LNCaP clone FGC (cell line): Measurements from ENCODE around the gene FNDC7.
"Not testable (repeated sequence)": the region's sequence is repeated elsewhere in the genome, so short reads cannot be mapped to it uniquely, and the experiment has no call there.

Experiments used
- DNase-seq: peaks from one replicate; pipeline ENCODE4 v3.0.0-alpha.2; 2011; ENCODE audit warnings: low read depth
- H3K4me3 ChIP-seq: 2 replicates; pipeline ENCODE4 v1.5.1; 2011; ENCODE audit warnings: mild to moderate bottlenecking, low read depth, low read length, control low read depth
- TF ChIP-seq, protein P1 (sequence below): IDR thresholded peaks from 2 replicates; pipeline ENCODE4 v1.5.1; 2012; ENCODE audit warnings: mild to moderate bottlenecking; ENCODE audit not compliant: control insufficient read depth, insufficient read depth; ENCODE audit errors: extremely low read depth

Gene FNDC7

DNA sequence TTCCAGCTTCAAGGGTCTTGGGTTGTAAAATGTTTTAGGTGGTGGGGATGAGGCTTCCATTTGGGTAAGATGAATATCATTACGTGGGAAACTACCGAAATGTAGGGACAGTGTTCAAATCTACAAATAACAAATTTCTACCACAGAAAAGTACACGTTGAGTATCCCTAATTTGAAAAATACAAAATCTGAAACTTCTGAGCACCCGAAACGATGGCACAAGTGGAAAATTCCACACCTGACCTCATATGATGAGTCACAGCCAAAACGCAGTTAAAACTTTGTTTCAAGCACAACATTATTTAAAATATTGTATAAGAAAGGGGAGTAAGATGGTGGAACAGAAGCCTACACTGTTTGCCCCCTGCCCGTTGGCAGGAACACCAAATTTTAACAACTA, 43.0 kb upstream of the FNDC7 start:
- no peak for DNase-seq
- TF ChIP-seq, protein P1, sequence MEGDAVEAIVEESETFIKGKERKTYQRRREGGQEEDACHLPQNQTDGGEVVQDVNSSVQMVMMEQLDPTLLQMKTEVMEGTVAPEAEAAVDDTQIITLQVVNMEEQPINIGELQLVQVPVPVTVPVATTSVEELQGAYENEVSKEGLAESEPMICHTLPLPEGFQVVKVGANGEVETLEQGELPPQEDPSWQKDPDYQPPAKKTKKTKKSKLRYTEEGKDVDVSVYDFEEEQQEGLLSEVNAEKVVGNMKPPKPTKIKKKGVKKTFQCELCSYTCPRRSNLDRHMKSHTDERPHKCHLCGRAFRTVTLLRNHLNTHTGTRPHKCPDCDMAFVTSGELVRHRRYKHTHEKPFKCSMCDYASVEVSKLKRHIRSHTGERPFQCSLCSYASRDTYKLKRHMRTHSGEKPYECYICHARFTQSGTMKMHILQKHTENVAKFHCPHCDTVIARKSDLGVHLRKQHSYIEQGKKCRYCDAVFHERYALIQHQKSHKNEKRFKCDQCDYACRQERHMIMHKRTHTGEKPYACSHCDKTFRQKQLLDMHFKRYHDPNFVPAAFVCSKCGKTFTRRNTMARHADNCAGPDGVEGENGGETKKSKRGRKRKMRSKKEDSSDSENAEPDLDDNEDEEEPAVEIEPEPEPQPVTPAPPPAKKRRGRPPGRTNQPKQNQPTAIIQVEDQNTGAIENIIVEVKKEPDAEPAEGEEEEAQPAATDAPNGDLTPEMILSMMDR, result no peak
- H3K4me3 ChIP-seq, result no peak overlapping the region

GRCh38 chr1:108670131-108670773, 42.5 kb upstream of the FNDC7 start:
- H3K4me3 ChIP-seq, result no peak overlapping the region
- DNase-seq, result no peak
- TF ChIP-seq, protein P1, result no peak

DNA sequence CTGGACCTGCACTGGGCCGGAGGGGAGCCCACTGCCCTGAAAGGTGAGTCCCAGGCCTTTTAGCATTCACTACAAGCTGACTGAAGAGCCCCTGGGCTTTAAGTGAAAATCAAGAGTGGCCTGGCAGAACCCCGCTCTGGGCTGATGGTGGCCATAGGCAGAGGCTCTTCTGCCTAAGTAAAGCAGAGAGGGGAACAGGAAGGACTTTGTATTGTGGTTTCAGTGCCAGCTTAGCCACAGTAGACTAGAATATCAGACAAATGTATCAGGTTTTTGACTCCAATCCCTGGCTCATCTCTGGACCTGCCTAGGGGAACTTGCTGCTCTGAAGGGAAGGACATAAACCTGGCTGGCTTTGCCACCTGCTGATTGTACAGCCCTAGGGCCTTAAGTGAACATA, 41.6 kb upstream of the FNDC7 start:
- TF ChIP-seq, protein P1, result no peak
- H3K4me3 ChIP-seq, result no peak overlapping the region
- no peak for DNase-seq

- no peak overlapping the region for H3K4me3 ChIP-seq
- TF ChIP-seq, protein P1, result no peak
- no peak for DNase-seq
Measured at GRCh38 chr1:108678706-108679105, 34.0 kb upstream of the FNDC7 start.

DNA sequence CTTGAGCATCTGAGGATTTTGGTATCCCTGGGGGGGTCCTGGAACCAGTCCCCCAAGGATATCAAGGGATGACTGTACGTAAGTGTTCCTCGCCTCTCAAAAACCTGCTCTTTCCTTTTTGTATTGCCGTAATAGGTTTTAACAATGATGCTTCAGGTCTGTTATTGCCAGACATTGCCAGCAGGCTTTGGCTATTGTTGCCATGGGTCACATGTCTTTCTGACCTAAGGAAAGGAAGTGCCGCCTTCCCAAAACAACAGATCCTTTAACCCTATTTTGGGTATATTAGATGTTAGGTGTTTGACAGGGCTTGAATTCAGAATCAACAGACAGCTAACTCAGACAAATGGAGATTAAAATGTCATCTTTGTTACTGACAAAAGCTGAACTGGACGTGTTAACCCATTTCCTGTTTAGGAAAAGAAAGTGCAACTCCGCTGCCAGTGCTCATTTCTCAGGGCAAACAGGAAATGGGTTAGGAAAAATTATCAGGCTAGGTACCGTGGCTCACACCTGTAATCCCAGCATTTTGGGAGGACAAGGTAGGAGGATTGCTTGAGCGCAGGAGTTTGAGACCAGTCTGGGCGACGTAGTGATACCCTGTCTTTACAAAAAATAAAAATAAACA, 33.0 kb upstream of the FNDC7 start:
- TF ChIP-seq, protein P1, result no peak
- no peak for DNase-seq
- no peak overlapping the region for H3K4me3 ChIP-seq

DNA sequence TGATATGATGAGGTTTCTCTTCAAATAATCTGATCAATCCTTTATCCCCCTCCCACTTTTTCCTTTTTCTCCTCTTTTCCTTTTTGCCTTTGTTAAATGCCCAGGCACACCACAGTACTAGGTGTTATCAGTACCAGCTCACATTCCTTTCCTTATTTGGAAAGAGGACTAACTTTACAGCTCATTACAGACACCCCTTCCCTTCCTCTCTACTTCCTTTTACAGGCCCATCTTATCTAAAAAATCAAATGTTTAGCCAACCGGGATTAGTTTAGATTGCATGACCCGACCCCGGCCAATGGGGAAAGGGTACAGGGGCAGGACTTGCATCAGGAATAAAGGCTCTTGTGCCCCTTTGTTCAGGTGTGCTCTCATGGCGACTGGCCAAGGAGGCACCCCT, 31.0 kb upstream of the FNDC7 start:
- not testable (repeated sequence) for DNase-seq

GRCh38 chr1:108685529-108685928, 27.2 kb upstream of the FNDC7 start:
- H3K4me3 ChIP-seq, result no peak overlapping the region
- DNase-seq, result no peak
- TF ChIP-seq, protein P1, result no peak

More for the DNA sequence above, 31.0 kb upstream of the FNDC7 start:
- not testable (repeated sequence) for H3K4me3 ChIP-seq
